ENCODE data around the gene DNAH14.

Gene DNAH14

DNA sequence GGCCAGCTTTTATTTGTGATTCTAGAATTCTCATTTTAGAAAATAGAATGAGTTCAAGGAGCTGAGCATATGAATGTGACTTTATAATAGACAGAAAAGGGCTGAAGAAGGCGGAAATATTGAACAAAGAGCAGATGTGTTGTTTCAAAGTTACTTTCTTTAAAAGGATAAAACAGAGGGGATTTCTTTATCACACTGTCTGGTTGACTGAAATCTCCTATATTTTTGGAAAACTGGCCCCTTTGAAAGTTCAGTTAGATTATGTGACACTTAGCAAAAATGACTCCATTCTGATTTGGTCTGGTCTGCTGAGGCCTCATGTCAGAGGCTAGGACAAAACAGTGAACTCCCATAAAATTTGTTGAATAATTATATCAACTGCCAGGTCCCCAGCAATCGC is 46.4 kb upstream of the DNAH14 start:
- Histone ChIP-seq H3K4me1 (ENCODE audit: control insufficient read depth, insufficient read depth, low read length) (peaks cover 55% of the 10 kb centered on the region), H3K4me3 (ENCODE audit: low read depth, low read length) (no peak overlapping the region), H3K36me3 (ENCODE audit: control insufficient read depth in 2 of 2, insufficient read depth in 1 of 2, low read length in 2 of 2) (no peaks in the 10 kb centered on the region), H3K9me3 (ENCODE audit: control insufficient read depth, insufficient read depth, low read depth, low read length) (0 out of 2 replicates have a peak, but pooled peaks cover 3% of the 10 kb centered on the region), H3K27ac (ENCODE audit: extremely low read depth, low read depth, low read length) (no peak overlapping the region)
- ChIA-PET POLR2A (no interaction called here), CTCF (interaction anchor here (1.0 to 1.2 kb wide), 3 partner anchors 12 to 238 kb away, joined by 3 to 10 read pairs (median 3); no protein-coding TSS in a partner anchor)
- TF ChIP-seq ZNF639 (tag by site-specific recombination; IDR thresholded peaks at IDR 0.05), result no peak
- no peak for TF ChIP-seq ZNF423 (tag by site-specific recombination; IDR thresholded peaks at IDR 0.05)
- TF ChIP-seq KLF16 (tag by site-specific recombination; IDR thresholded peaks at IDR 0.05), result no peak
- TF ChIP-seq ZNF521 (tag by site-specific recombination; IDR thresholded peaks at IDR 0.05), result no peak
- TF ChIP-seq PRDM6 (tag by site-specific recombination; IDR thresholded peaks at IDR 0.05), result no peak
- no peak for TF ChIP-seq ZNF777 (tag by site-specific recombination; IDR thresholded peaks at IDR 0.05; ENCODE audit: borderline replicate concordance)
- TF ChIP-seq, protein P1, sequence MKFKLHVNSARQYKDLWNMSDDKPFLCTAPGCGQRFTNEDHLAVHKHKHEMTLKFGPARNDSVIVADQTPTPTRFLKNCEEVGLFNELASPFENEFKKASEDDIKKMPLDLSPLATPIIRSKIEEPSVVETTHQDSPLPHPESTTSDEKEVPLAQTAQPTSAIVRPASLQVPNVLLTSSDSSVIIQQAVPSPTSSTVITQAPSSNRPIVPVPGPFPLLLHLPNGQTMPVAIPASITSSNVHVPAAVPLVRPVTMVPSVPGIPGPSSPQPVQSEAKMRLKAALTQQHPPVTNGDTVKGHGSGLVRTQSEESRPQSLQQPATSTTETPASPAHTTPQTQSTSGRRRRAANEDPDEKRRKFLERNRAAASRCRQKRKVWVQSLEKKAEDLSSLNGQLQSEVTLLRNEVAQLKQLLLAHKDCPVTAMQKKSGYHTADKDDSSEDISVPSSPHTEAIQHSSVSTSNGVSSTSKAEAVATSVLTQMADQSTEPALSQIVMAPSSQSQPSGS (tag by site-specific recombination; IDR thresholded peaks at IDR 0.05; ENCODE audit: low read depth), result no peak
- no peak for TF ChIP-seq ZNF174 (tag by site-specific recombination; IDR thresholded peaks at IDR 0.05)
- TF ChIP-seq ZSCAN4 (tag by site-specific recombination; IDR thresholded peaks at IDR 0.05), result no peak
- TF ChIP-seq ZNF366 (tag by site-specific recombination; conservative IDR thresholded peaks at IDR 0.05), result no peak
- TF ChIP-seq ZNF776 (tag by site-specific recombination; IDR thresholded peaks at IDR 0.05; ENCODE audit: borderline replicate concordance), result no peak
- no peak for TF ChIP-seq ZNF341 (tag by site-specific recombination; IDR thresholded peaks at IDR 0.05; ENCODE audit: low read depth)
- no peak for TF ChIP-seq GFI1B (tag by site-specific recombination; IDR thresholded peaks at IDR 0.05)
- TF ChIP-seq, protein P2, sequence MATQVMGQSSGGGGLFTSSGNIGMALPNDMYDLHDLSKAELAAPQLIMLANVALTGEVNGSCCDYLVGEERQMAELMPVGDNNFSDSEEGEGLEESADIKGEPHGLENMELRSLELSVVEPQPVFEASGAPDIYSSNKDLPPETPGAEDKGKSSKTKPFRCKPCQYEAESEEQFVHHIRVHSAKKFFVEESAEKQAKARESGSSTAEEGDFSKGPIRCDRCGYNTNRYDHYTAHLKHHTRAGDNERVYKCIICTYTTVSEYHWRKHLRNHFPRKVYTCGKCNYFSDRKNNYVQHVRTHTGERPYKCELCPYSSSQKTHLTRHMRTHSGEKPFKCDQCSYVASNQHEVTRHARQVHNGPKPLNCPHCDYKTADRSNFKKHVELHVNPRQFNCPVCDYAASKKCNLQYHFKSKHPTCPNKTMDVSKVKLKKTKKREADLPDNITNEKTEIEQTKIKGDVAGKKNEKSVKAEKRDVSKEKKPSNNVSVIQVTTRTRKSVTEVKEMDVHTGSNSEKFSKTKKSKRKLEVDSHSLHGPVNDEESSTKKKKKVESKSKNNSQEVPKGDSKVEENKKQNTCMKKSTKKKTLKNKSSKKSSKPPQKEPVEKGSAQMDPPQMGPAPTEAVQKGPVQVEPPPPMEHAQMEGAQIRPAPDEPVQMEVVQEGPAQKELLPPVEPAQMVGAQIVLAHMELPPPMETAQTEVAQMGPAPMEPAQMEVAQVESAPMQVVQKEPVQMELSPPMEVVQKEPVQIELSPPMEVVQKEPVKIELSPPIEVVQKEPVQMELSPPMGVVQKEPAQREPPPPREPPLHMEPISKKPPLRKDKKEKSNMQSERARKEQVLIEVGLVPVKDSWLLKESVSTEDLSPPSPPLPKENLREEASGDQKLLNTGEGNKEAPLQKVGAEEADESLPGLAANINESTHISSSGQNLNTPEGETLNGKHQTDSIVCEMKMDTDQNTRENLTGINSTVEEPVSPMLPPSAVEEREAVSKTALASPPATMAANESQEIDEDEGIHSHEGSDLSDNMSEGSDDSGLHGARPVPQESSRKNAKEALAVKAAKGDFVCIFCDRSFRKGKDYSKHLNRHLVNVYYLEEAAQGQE (tag by site-specific recombination; IDR thresholded peaks at IDR 0.05), result no peak
- TF ChIP-seq ZNF473 (tag by site-specific recombination; IDR thresholded peaks at IDR 0.05), result no peak
- no peak for TF ChIP-seq ZNF529 (tag by site-specific recombination; IDR thresholded peaks at IDR 0.05; ENCODE audit: insufficient replicate concordance)
- no peak for TF ChIP-seq WT1 (tag by site-specific recombination; IDR thresholded peaks at IDR 0.05)
- TF ChIP-seq GLIS2 (tag by site-specific recombination; IDR thresholded peaks at IDR 0.05), result no peak
